Neural cell (in vitro differentiated cells): ENCODE measurements around the gene FAM117A. TPM values are rescaled to one million over a fixed set of nuclear protein-coding genes. Genes with fewer than 3 reads are reported as not detected.
"Not testable (repeated sequence)": the region's sequence is repeated elsewhere in the genome, so short reads cannot be mapped to it uniquely, and the experiment has no call there.

Source experiments
- H2AFZ ChIP-seq: fragments of 200-600, 300-800 bp; sonication (generic), shearing (Covaris generic); 2 replicates; pipeline ENCODE4 v1.6.0; 2014; ENCODE audit warnings: low read depth, mild to moderate bottlenecking, antibody characterized with exemption, low read length, moderate library complexity
- H3F3A ChIP-seq: fragments of 200-600 bp; shearing (Covaris generic); 2 replicates; pipeline ENCODE4 v1.6.1; 2016; ENCODE audit warnings: mild to moderate bottlenecking, moderate library complexity, mixed read lengths, antibody characterized with exemption, low read length; ENCODE audit not compliant: insufficient read depth, poor library complexity, severe bottlenecking
- H3K27ac ChIP-seq: fragments of 200-600, 300-800 bp; sonication (generic), shearing (Covaris generic); 2 replicates; pipeline ENCODE4 v1.5.1; 2014; ENCODE audit warnings: mild to moderate bottlenecking, low read length, moderate library complexity
- H3K27me3 ChIP-seq: fragments of 300-800, 200-600 bp; sonication (generic), shearing (Covaris generic); 2 replicates; pipeline ENCODE4 v1.6.0; 2014; ENCODE audit warnings: mild to moderate bottlenecking, low read depth, low read length, moderate library complexity; ENCODE audit not compliant: insufficient read depth
- H3K36me3 ChIP-seq: fragments of 300-800, 200-600 bp; sonication (generic), shearing (Covaris generic); 2 replicates; pipeline ENCODE4 v1.5.1; 2014; ENCODE audit warnings: mild to moderate bottlenecking, antibody characterized with exemption, low read length, moderate library complexity; ENCODE audit not compliant: insufficient read depth
- H3K4me2 ChIP-seq: fragments of 300-800, 200-600 bp; sonication (generic), shearing (Covaris generic); 2 replicates; pipeline ENCODE4 v1.6.0; 2014; ENCODE audit warnings: mild to moderate bottlenecking, low read length
- H3K4me3 ChIP-seq: fragments of 300-800, 200-600 bp; sonication (generic), shearing (Covaris generic); 2 replicates; pipeline ENCODE4 v1.5.1; 2014; ENCODE audit warnings: mild to moderate bottlenecking, low read length, moderate library complexity
- H3K79me2 ChIP-seq: fragments of 200-600 bp; shearing (Covaris generic); replicated peaks from 2 replicates; pipeline ENCODE4 v1.6.0; 2014; ENCODE audit warnings: mild to moderate bottlenecking, low read length, moderate library complexity; ENCODE audit not compliant: insufficient read depth
- H3K9ac ChIP-seq: fragments of 300-800, 200-600 bp; sonication (generic), shearing (Covaris generic); 2 replicates; pipeline ENCODE4 v1.6.1; 2016; ENCODE audit warnings: mild to moderate bottlenecking, low read length, mixed read lengths
- H3K9me2 ChIP-seq: fragments of 200-600 bp; shearing (Covaris generic); 2 replicates; pipeline ENCODE4 v1.6.1; 2016; ENCODE audit warnings: mild to moderate bottlenecking, low read length, mixed read lengths; ENCODE audit not compliant: insufficient read depth
- H3K9me3 ChIP-seq: fragments of 200-600, 300-800 bp; sonication (generic), shearing (Covaris generic); 2 replicates; pipeline ENCODE4 v1.6.1; 2016; ENCODE audit warnings: mild to moderate bottlenecking, mixed run types, low read length, moderate library complexity, mixed read lengths
- H4K20me1 ChIP-seq: fragments of 200-600 bp; shearing (Covaris generic); 2 replicates; pipeline ENCODE4 v1.6.1; 2016; ENCODE audit warnings: mild to moderate bottlenecking, mixed run types; ENCODE audit not compliant: insufficient read depth
- EP300 ChIP-seq: fragments of 450-650 bp; conservative IDR thresholded peaks from 2 replicates; pipeline ENCODE4 v1.6.1; 2014; ENCODE audit warnings: antibody characterized with exemption, mild to moderate bottlenecking, moderate library complexity; ENCODE audit not compliant: poor library complexity, severe bottlenecking
- EZH2 ChIP-seq: fragments of 200-600, 300-800 bp; shearing (Covaris generic), sonication (generic); IDR thresholded peaks from 2 replicates; pipeline ENCODE4 v1.6.1; 2014; ENCODE audit warnings: antibody characterized with exemption, low read length, borderline replicate concordance, mild to moderate bottlenecking; ENCODE audit not compliant: insufficient read depth, poor library complexity, severe bottlenecking
- MXI1 ChIP-seq: fragments of 450-650 bp; conservative IDR thresholded peaks from 2 replicates; pipeline ENCODE4 v1.6.1; 2014; ENCODE audit warnings: antibody characterized with exemption, mild to moderate bottlenecking; ENCODE audit not compliant: poor library complexity, severe bottlenecking
- POLR2AphosphoS5 ChIP-seq: IDR thresholded peaks from 2 replicates; pipeline ENCODE4 v1.6.1; 2012
- RAD21 ChIP-seq: fragments of 450-650 bp; conservative IDR thresholded peaks from 2 replicates; pipeline ENCODE4 v1.6.1; 2014; ENCODE audit warnings: antibody characterized with exemption, mild to moderate bottlenecking, moderate library complexity
- SMC3 ChIP-seq: fragments of 450-650 bp; conservative IDR thresholded peaks from 2 replicates; pipeline ENCODE4 v1.6.1; 2014; ENCODE audit warnings: antibody characterized with exemption, mild to moderate bottlenecking, moderate library complexity; ENCODE audit not compliant: poor library complexity
- TAF1 ChIP-seq: IDR thresholded peaks from 2 replicates; pipeline ENCODE4 v1.6.1; 2012; ENCODE audit warnings: low read depth
- polyA plus RNA-seq: library from polyadenylated mRNA; depleted of rRNA; stranded (reverse); fragments of >200 nt; gene quantifications from 2 replicates; pipeline ENCODE4 v1.2.3, GENCODE V29; 2014
- TF ChIP-seq, protein P1 (sequence below): IDR thresholded peaks from 2 replicates; pipeline ENCODE4 v1.6.1; 2012; ENCODE audit warnings: borderline replicate concordance
- TF ChIP-seq, protein P2 (sequence below): fragments of 450-650 bp; IDR thresholded peaks from 2 replicates; pipeline ENCODE4 v1.5.1; 2014; ENCODE audit warnings: antibody characterized with exemption, mild to moderate bottlenecking, moderate library complexity; ENCODE audit not compliant: poor library complexity, severe bottlenecking

The FAM117A gene
- polyA plus RNA-seq, 1 donor from 2014 or later: 3.7 TPM

DNA sequence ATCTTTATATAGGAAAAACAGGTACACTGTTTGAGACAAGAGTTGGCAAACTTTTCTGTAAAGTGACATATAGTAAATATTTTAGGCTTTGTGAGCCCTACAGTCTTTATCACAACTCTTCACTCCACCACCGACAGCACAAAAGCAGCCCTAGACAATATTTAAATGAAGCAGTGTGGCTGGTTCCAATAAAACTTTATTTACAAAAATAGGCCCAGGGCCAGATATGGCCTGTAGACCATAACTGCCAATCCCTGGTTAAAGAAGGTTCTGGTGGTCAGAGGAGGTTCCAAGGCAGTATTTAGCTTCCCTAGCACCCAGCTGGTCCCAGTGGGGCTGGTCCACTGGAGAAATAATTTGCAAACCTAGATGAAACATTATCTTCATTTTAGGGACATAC, 3.6 kb downstream of the FAM117A start:
- Histone ChIP-seq H4K20me1 (no peaks in the 10 kb centered on the region), H2AFZ (no peak overlapping the region), H3K4me2 (no peak overlapping the region), H3K79me2 (peaks cover 3% of the 10 kb centered on the region), H3K4me3 (no peak overlapping the region), H3K9me2 (no peaks in the 10 kb centered on the region), H3F3A (no peaks in the 10 kb centered on the region), H3K36me3 (no peaks in the 10 kb centered on the region), H3K9ac (no peak overlapping the region), H3K27me3 (no peaks in the 10 kb centered on the region), H3K9me3 (no peaks in the 10 kb centered on the region), H3K27ac (no peak overlapping the region)
- TF ChIP-seq RAD21 (no peak), EZH2 (no peak)

DNA sequence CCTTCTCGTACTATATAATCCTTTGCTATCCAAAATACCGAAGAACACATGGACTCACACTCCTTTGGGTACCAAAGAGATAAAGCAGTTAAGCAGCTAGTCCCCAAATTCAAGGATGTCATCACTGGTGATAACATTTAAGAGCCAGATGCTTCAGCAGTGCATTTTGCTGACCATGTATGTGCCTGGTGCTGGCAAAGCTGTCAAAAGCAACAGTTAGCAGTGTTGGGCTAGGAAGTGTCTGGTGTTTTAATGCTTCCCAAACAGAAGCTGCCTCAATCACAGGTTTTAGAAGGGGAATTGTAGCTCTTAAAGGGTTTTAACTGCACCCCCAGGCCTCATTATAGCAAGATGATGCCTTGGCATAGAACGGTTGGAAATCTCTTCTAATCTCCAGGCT, 4.7 kb downstream of the FAM117A start:
- Histone ChIP-seq H3K79me2 (peaks cover 3% of the 10 kb centered on the region), H3K36me3 (no peaks in the 10 kb centered on the region), H3F3A (no peaks in the 10 kb centered on the region), H2AFZ (no peak overlapping the region), H3K4me3 (no peak overlapping the region), H3K9ac (no peak overlapping the region), H3K27ac (no peak overlapping the region), H4K20me1 (no peaks in the 10 kb centered on the region), H3K9me3 (no peaks in the 10 kb centered on the region), H3K4me2 (no peak overlapping the region), H3K9me2 (no peaks in the 10 kb centered on the region), H3K27me3 (no peaks in the 10 kb centered on the region)
- TF ChIP-seq TAF1: no peak
- no peak for TF ChIP-seq SMC3
- TF ChIP-seq, protein P1, sequence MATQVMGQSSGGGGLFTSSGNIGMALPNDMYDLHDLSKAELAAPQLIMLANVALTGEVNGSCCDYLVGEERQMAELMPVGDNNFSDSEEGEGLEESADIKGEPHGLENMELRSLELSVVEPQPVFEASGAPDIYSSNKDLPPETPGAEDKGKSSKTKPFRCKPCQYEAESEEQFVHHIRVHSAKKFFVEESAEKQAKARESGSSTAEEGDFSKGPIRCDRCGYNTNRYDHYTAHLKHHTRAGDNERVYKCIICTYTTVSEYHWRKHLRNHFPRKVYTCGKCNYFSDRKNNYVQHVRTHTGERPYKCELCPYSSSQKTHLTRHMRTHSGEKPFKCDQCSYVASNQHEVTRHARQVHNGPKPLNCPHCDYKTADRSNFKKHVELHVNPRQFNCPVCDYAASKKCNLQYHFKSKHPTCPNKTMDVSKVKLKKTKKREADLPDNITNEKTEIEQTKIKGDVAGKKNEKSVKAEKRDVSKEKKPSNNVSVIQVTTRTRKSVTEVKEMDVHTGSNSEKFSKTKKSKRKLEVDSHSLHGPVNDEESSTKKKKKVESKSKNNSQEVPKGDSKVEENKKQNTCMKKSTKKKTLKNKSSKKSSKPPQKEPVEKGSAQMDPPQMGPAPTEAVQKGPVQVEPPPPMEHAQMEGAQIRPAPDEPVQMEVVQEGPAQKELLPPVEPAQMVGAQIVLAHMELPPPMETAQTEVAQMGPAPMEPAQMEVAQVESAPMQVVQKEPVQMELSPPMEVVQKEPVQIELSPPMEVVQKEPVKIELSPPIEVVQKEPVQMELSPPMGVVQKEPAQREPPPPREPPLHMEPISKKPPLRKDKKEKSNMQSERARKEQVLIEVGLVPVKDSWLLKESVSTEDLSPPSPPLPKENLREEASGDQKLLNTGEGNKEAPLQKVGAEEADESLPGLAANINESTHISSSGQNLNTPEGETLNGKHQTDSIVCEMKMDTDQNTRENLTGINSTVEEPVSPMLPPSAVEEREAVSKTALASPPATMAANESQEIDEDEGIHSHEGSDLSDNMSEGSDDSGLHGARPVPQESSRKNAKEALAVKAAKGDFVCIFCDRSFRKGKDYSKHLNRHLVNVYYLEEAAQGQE: no peak
- TF ChIP-seq EP300: no peak
- no peak for TF ChIP-seq EZH2
- no peak for TF ChIP-seq RAD21
- no peak for TF ChIP-seq POLR2AphosphoS5
- TF ChIP-seq MXI1: no peak
- TF ChIP-seq, protein P2, sequence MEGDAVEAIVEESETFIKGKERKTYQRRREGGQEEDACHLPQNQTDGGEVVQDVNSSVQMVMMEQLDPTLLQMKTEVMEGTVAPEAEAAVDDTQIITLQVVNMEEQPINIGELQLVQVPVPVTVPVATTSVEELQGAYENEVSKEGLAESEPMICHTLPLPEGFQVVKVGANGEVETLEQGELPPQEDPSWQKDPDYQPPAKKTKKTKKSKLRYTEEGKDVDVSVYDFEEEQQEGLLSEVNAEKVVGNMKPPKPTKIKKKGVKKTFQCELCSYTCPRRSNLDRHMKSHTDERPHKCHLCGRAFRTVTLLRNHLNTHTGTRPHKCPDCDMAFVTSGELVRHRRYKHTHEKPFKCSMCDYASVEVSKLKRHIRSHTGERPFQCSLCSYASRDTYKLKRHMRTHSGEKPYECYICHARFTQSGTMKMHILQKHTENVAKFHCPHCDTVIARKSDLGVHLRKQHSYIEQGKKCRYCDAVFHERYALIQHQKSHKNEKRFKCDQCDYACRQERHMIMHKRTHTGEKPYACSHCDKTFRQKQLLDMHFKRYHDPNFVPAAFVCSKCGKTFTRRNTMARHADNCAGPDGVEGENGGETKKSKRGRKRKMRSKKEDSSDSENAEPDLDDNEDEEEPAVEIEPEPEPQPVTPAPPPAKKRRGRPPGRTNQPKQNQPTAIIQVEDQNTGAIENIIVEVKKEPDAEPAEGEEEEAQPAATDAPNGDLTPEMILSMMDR: no peak

DNA sequence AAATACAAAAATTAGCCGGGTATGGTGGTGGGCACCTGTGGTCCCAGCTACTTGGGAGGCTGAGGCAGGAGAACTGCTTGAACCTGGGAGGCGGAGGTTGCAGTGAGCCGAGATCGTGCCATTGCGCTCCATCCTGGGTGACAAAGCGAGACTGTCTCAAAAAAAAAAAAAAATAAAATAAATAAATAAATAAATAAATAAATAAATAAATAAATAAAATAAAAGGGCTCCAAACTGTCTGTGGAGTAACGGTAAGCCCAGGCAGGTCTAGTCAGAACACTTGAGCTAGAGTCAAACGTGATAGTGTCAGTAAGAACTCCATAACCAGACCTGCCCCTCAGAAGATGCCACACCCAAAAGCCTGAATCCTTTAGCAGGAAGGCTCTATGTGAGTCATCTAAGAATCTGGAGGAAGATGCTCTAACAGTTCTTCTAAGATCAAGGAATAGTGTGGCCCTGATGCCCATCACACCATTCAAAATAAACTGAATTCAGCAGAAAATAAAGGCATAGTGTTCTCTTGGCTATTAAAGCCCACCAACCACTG, 5.4 kb downstream of the FAM117A start:
- H3K4me3 ChIP-seq, H3K27me3 ChIP-seq, H3K36me3 ChIP-seq, H4K20me1 ChIP-seq, H3K9ac ChIP-seq, H3K9me2 ChIP-seq, H3F3A ChIP-seq, H2AFZ ChIP-seq, H3K4me2 ChIP-seq, H3K27ac ChIP-seq, H3K79me2 ChIP-seq, H3K9me3 ChIP-seq: not testable (repeated sequence)
